Stomach (tissue), 9 donors: ENCODE results near the gene WDR7. TPM values are rescaled to one million over a fixed set of nuclear protein-coding genes. Genes with fewer than 3 reads are reported as not detected.
A peak's percentile ranks its signal among the peaks of the same experiment; 100 is the strongest.

Source experiments
- DNase-seq, 2 donors: peaks; one replicate each; pipeline versions ENCODE4 v3.0.0 to v3.0.0-alpha.2; 2013 to 2019
- H3K27ac ChIP-seq, 5 donors: fragments of 200-600 bp in 4 of 5; sonication (generic) in 4 of 5; one replicate each; pipeline ENCODE4 v1.5.1; 2013 to 2019; ENCODE audit warnings: mild to moderate bottlenecking in 1 of 5, moderate library complexity in 1 of 5
- H3K27me3 ChIP-seq, 3 donors: fragments of 200-600 bp; sonication (generic); one replicate each; pipeline ENCODE4 v1.5.1; 2017 to 2019; ENCODE audit warnings: mixed run types in 1 of 3
- H3K36me3 ChIP-seq, 4 donors: fragments of 200-600 bp; sonication (generic); 1 replicate in 3 of 4; 2 replicates in 1 of 4; pipeline ENCODE4 v1.5.1; 2016 to 2019
- H3K4me1 ChIP-seq, 4 donors: fragments of 200-600 bp; sonication (generic); one replicate each; pipeline ENCODE4 v1.5.1; 2016 to 2019
- H3K4me3 ChIP-seq, 4 donors: fragments of 200-600 bp; sonication (generic) in 3 of 4; one replicate each; pipeline ENCODE4 v1.5.1; 2016 to 2019; ENCODE audit warnings: mild to moderate bottlenecking in 1 of 4
- H3K9me3 ChIP-seq, 4 donors: fragments of 200-600 bp; sonication (generic); one replicate each; pipeline ENCODE4 v1.5.1; 2016 to 2019
- CTCF ChIP-seq, 7 experiments: fragments of 450-650 bp in 4 of 7; fragments of 200-600 bp in 3 of 7; sonication (generic) in 3 of 7; IDR thresholded peaks; one replicate each; pipeline ENCODE4 v1.5.1; 2016 to 2019; ENCODE audit warnings: antibody characterized with exemption in 7 of 7, control low read depth in 2 of 7, mild to moderate bottlenecking in 1 of 7
- EP300 ChIP-seq: sonication (generic); formaldehyde crosslinking; IDR thresholded peaks from one replicate; pipeline ENCODE4 v1.6.1; 2017; ENCODE audit warnings: antibody characterized with exemption
- POLR2A ChIP-seq, 4 donors: fragments of 450-650 bp; IDR thresholded peaks; one replicate each; pipeline ENCODE4 v1.6.1; 2016; ENCODE audit warnings: antibody characterized with exemption in 4 of 4, control low read depth in 2 of 4, mild to moderate bottlenecking in 1 of 4, moderate library complexity in 1 of 4
- POLR2AphosphoS5 ChIP-seq, 3 donors: sonication (generic); formaldehyde crosslinking; IDR thresholded peaks; one replicate each; pipeline ENCODE4 v1.6.1; 2016; ENCODE audit warnings: antibody characterized with exemption in 3 of 3
- WGBS, 5 donors: extraction: QIAGEN DNeasy Blood & Tissue Kit in 3 of 5; methylation state at CpG; one replicate each; pipeline versions ENCODE4 v1.1.5 to v1.1.7; 2013 to 2018; 5-methylcytosine and 5-hydroxymethylcytosine counted together
- intact Hi-C: fragments of 100-400 bp; cut with DNase I; formaldehyde crosslinking; loops from one replicate; pipeline ENCODE4 v1.15.1; 2023; ENCODE audit warnings: low total_unique reads
- polyA plus RNA-seq, 3 donors: library from polyadenylated mRNA; stranded (reverse); fragments of 200-250 nt; gene quantifications; one replicate each; pipeline ENCODE4 v1.2.3, GENCODE V29; 2013
- total RNA-seq, 5 donors: library from RNA; depleted of rRNA; stranded (reverse); fragments of >200 nt; gene quantifications; one replicate each; pipeline versions ENCODE4 v1.1.0 to v1.2.3, GENCODE V29; 2014 to 2016
- donor health status: healthy with polysubstance abuse.
- donor health status: Bipolar disorder and iron deficiency.
- donor health status: healthy.

WDR7 gene
- total and polyA plus RNA-seq, 8 donors = 1.7 to 250 (median 47.2) TPM

- no peak for DNase-seq
- no peaks in the 10 kb centered on the region for H3K36me3 ChIP-seq
- H3K27me3 ChIP-seq = no peaks in the 10 kb centered on the region
- no peak for TF ChIP-seq CTCF (IDR thresholded peaks at IDR 0.05)
- TF ChIP-seq EP300 = no peak
- TF ChIP-seq POLR2AphosphoS5 (IDR thresholded peaks at IDR 0.05) = no peak
- no peak for TF ChIP-seq POLR2A (IDR thresholded peaks at IDR 0.05)
- H3K4me1 ChIP-seq = peaks cover 0 to 6% (median 0%) of the 10 kb centered on the region in 4 donors
- intact Hi-C loops = no loop called here
- 78 to 92% (median 87%) methylated on average over 3 of the region's 3 CpGs for WGBS, 5 donors
- no peak overlapping the region for H3K27ac ChIP-seq
- H3K9me3 ChIP-seq = no peaks in the 10 kb centered on the region
- no peak overlapping the region for H3K4me3 ChIP-seq
Measured at GRCh38 chr18:56902653-56903052, 251.5 kb downstream of the WDR7 start.

- peaks cover 0 to 6% (median 0%) of the 10 kb centered on the region in 4 donors for H3K4me1 ChIP-seq
- no peak overlapping the region for H3K27ac ChIP-seq
- no peaks in the 10 kb centered on the region for H3K27me3 ChIP-seq
- DNase-seq = no peak
- TF ChIP-seq EP300 = no peak
- no peak for TF ChIP-seq POLR2AphosphoS5 (IDR thresholded peaks at IDR 0.05)
- no peak for TF ChIP-seq CTCF (IDR thresholded peaks at IDR 0.05)
- TF ChIP-seq POLR2A (IDR thresholded peaks at IDR 0.05) = no peak
- no peaks in the 10 kb centered on the region for H3K9me3 ChIP-seq
- H3K4me3 ChIP-seq = no peak overlapping the region
- 41 to 71% (median 49%) methylated on average over 2 of the region's 2 CpGs for WGBS, 5 donors
- intact Hi-C loops = no loop called here
- H3K36me3 ChIP-seq = no peaks in the 10 kb centered on the region
Measured at GRCh38 chr18:56903686-56904085, 252.5 kb downstream of the WDR7 start.

GRCh38 chr18:56907771-56908170, 256.6 kb downstream of the WDR7 start:
- TF ChIP-seq CTCF (IDR thresholded peaks at IDR 0.05) (no peak), POLR2AphosphoS5 (IDR thresholded peaks at IDR 0.05) (no peak), EP300 (no peak), POLR2A (IDR thresholded peaks at IDR 0.05) (no peak)
- WGBS, 5 donors = 92 to 98% (median 95%) methylated on average over 4 of the region's 4 CpGs
- no peaks in the 10 kb centered on the region for H3K9me3 ChIP-seq
- no peak for DNase-seq
- H3K27ac ChIP-seq = no peak overlapping the region
- H3K36me3 ChIP-seq = no peaks in the 10 kb centered on the region
- no peak overlapping the region for H3K4me3 ChIP-seq
- intact Hi-C loops = no loop called here
- H3K4me1 ChIP-seq = no peaks in the 10 kb centered on the region
- no peaks in the 10 kb centered on the region for H3K27me3 ChIP-seq

GRCh38 chr18:56910237-56910636, 259.1 kb downstream of the WDR7 start:
- intact Hi-C loops = no loop called here
- H3K36me3 ChIP-seq = no peaks in the 10 kb centered on the region
- no peak overlapping the region for H3K4me3 ChIP-seq
- no peaks in the 10 kb centered on the region for H3K9me3 ChIP-seq
- H3K4me1 ChIP-seq = no peaks in the 10 kb centered on the region
- no peak for TF ChIP-seq POLR2A (IDR thresholded peaks at IDR 0.05)
- no peak for TF ChIP-seq EP300
- no peak for TF ChIP-seq POLR2AphosphoS5 (IDR thresholded peaks at IDR 0.05)
- DNase-seq = no peak
- no peaks in the 10 kb centered on the region for H3K27me3 ChIP-seq
- no peak overlapping the region for H3K27ac ChIP-seq

GRCh38 chr18:56910967-56911366, 259.8 kb downstream of the WDR7 start:
- intact Hi-C loops = no loop called here
- Histone ChIP-seq H3K4me1 (no peaks in the 10 kb centered on the region), H3K9me3 (no peaks in the 10 kb centered on the region), H3K27me3 (no peaks in the 10 kb centered on the region), H3K27ac (no peak overlapping the region), H3K36me3 (no peaks in the 10 kb centered on the region), H3K4me3 (no peak overlapping the region)
- no peak for TF ChIP-seq POLR2AphosphoS5 (IDR thresholded peaks at IDR 0.05)
- TF ChIP-seq CTCF (IDR thresholded peaks at IDR 0.05) = no peak
- no peak for TF ChIP-seq POLR2A (IDR thresholded peaks at IDR 0.05)
- TF ChIP-seq EP300 = no peak
- 66 to 79% (median 70%) methylated on average over 4 of the region's 4 CpGs for WGBS, 5 donors
- peak in 1 of 2 donors; percentile 44 for DNase-seq
